GM18873 (cell line): ENCODE data around the gene PODXL.
"Not testable (repeated sequence)": the region's sequence is repeated elsewhere in the genome, so short reads cannot be mapped to it uniquely, and the experiment has no call there.

Experiments used
- ATAC-seq: cut with Tn5 transposase; IDR thresholded peaks from one replicate; pipeline ENCODE4 v1.9.1; 2021; ENCODE audit warnings: mild to moderate bottlenecking, moderate library complexity, moderate number of reproducible peaks; ENCODE audit not compliant: unreplicated experiment, low FRiP score

PODXL gene

DNA sequence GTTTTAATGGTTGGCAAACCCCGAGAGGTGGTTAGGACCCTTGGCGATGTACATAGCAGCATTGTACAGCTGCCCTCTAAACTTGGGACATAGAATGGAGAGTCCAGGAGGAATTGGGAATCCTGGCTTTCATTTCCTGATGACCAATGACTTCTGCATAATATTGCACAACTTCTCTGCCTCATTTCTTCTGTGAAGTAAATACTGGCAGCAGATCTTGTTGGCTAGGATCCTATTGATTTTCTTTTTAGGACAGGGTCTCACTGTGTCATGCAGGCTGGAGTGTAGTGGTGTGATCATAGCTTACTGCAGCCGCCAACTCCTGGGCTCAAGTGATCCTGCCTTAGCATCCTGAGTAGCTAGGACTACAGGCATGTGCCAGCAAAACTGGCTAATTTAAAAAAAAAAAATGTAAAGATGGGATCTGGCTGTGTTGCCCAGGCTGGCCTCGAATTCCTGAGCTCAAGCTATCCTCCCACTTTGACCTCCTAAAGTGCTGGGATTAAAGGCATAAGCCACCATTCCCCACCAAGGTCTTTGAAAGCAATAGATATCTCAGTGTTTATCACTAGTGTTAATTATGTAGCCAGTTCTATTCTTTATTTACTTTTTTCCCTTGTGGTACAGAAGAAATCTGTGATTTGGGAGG, 58.1 kb downstream of the PODXL start:
- ATAC-seq: no peak

DNA sequence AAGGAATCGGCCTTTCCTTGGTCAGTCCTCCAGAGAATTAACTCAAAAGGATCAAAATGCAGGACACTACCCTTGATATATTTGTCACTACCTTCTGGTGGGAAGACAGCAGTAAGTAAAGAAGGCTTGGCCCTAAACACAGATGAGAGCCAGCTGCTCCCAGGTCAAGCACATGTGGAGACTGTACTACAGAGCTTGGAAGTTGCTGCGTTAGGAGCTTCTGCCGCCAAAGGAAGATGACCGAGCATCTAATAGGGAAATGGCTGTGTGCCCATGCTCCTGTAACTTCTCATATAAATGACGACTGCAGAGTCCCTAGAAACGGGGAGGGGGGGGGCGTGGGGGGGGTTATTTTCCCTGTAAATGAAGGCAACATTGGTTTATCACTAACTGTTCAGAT, 59.0 kb downstream of the PODXL start:
- no peak for ATAC-seq

DNA sequence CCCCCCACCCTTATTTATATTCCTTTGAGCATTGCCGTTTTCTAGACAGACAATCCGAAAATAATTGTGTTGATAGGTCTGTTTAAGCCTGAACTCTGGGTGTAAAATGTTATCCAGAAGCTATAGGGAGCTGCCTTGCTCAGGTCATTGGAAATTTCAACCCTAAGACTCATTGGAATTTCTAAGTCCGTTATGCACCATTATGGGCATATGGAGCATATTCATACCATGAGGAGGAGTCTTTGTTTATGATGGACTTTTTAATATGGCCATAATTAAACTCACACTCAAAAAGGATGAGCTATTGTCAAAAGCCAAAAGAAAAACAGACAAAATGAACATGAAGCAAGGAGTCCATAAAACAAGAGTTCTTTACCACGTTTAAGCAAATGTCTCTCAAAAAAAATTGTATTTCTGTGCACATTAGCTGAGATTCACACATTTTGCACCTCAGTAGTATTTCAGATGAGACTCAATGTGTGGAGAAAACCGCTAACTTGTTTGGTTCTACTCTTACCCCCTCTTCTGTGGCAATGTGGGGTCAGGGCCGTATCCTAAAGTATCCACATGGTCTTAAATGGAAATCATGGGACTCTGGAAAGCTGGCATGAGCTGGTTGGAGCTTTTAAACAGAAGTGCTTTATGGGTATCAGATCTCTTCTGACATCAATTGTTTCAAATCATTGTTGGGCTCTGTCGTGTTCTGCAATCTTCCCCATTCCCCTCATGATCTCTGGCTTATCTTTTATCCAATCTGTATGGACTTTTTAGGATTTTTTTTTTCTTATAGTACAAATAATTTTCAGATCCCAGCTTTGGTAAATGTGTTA, 60.5 kb downstream of the PODXL start:
- ATAC-seq: no peak

DNA sequence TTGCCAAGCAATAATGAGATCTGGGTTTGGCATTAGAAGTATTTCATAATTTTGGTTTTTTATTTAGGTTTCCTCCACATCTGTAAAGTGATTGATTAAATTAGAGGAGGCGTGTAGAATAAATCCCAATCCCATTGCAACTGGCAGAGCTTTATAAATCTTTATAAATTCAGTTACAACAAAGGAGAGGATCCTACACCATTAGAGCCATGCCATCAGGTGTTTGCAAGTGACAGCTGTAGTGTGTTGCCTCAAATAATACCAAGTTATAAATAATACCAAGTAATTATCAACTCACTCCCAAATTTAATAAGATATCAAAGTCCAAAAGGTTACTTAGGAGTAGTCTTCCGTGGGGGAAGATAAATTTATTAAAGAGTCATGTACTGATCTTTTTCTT, 62.2 kb downstream of the PODXL start:
- ATAC-seq: no peak

DNA sequence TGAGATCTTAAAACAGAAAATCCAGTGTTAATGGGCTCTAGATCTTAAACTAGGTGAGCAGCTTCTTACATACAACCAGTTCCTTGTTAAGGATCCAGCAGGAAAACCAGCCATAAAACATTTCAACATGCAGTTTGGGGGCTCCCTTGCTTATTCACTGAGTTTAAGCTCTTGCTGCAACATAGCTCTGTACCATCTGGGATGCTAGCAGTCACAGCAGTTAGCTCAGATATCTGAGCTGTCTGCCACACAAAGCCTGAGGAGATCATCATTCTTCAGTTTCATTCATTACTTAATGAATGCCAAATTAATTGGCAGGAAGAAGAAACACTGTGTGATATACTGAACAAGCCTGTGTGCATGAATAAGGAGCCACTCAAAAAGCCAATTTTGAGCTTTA, 62.8 kb downstream of the PODXL start:
- ATAC-seq: no peak

DNA sequence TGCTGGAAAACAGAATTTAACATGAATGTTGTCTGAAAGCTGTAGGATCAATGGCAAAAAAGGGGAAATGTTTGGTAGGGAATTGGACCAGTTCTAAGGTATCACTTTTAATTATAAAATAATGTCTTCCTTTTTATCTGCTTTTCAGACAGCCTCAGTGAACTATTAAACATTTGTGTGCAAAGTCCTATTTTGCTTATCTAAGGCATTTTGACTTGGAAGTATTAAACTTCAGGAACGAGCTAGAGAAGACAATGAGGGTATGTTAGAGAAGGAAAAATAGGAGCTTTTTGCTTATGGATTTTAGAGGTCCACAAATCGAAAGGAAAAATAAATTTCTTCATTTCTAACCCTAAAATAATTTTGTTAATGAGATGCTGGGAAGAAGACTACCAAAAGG, 63.3 kb downstream of the PODXL start:
- ATAC-seq: no peak

DNA sequence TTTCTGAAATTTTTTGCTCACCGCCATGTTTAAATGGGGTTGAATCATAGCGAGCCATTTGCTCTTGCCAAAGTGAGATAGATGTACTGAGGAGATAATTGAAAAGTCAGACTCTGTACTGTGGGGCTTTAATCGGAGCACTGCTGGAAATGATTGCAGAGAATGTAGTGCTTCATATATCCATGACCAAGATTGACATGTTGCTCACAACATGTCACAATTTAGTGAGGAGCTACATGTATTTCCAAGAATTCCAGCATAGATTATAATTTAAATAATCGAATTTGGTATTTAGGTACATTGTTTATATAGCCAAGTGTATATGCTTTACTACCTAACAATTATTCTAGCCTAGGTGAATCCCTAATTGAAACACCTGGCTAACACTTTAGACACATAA, 66.5 kb downstream of the PODXL start:
- ATAC-seq: no peak

DNA sequence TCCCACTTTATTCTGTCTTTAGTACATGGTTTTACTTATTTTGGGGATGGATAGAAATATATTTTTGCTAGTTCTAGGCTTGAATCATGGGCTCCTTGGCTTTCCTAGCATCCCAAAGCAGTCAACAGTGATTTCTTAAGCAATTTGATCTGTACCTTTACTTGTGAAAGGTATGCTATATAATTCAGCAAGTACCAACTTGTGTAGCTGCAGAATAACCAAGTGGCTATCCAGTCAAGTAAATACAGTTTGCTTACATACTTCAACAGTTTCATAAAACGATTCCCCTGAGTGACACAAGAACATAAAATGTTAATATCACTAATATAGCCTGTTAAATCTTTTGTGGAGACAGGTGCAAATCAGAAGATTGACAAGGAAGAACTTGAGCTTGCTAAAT, 67.2 kb downstream of the PODXL start:
- ATAC-seq: no peak

DNA sequence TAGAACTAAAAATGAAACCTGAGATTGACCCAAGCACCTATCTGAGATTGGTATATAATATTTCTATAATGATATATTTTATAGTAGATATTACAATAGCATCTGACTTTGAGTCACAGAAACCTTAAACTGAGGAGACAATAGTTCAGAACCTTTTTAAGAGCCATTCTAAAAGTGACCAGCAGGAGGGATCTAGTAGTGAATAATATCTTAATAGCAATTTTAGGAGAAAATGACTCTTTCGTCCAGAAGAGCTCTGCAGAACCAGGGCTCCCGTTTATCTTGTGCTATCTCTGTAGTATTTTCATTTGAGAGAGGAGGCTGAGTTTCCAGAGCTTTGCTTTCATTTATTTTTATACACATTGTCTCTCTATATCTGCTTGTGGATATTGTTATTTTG, 68.1 kb downstream of the PODXL start:
- no peak for ATAC-seq

DNA sequence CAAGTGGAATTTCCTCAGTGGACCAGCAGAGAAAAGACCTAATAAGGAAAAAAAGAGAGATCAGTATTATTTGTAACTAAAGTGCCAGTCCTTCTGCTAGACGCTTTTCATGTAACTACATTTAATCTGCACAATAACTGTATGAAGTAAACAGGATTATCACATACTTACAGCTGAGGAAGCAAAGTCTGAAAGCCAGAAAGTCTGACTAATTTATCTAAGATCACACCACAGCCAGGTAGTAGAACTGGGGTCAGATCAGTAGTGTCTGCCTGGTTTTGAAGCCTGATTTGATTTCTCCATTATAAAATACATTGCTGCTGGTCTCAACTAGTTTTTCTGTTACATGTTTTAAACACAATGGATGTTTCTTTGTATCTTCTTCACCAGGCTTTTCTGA, 69.2 kb downstream of the PODXL start:
- no peak for ATAC-seq

DNA sequence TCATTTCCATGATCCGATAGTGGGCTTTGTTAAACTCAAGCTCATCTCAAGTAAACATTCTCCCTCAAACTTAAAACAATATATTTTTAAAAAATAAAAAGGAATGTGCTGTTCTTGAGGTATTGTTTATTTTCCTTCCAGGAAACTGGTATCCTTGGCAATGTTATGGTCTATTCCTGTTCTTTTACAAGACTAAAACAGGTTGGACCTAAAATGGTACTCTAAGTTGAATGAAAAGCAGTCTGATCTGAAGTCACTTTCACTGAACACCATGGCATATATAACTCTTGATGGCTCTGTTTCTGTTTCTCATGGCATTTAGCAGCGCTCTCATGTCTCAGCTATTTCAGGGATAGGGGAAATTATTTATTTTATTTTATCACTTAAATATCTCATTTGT, 70.1 kb downstream of the PODXL start:
- no peak for ATAC-seq

DNA sequence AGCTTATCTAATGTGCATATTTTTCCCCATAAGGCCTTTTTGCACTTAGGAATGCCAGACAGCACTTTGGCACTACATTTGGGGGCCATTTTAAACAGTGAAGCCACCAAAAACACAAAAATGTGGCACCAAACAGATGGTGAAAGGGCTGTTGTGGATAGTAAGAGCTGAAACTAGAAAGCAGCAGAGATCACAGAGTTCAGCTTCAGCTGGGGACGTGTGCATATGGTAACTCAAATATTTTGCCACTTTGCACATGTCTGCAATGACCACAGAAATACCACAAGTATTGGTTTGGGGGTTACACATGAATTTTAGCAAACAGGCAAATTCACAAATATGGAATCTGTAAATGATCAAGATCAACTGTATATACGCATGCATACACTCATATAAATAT, 72.8 kb downstream of the PODXL start:
- no peak for ATAC-seq

DNA sequence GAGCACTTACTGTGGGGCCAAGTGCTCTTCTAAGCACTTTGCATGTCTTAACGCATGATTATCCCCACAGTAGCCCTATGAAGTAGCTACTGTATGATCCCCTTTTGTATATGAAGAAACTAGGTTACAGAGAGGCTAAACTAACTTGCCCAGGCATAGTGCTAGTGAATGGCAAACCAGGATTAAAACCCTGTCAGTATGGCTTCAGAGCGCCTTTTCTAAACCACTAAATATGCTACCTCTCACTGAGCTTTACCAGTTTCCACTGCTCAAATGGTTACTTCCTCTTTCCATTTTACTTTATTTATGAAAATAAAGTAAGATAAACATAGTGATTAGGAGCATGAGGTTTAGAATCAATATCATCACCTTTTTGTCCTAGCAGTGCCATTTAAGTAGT, 73.6 kb downstream of the PODXL start:
- ATAC-seq: no peak

DNA sequence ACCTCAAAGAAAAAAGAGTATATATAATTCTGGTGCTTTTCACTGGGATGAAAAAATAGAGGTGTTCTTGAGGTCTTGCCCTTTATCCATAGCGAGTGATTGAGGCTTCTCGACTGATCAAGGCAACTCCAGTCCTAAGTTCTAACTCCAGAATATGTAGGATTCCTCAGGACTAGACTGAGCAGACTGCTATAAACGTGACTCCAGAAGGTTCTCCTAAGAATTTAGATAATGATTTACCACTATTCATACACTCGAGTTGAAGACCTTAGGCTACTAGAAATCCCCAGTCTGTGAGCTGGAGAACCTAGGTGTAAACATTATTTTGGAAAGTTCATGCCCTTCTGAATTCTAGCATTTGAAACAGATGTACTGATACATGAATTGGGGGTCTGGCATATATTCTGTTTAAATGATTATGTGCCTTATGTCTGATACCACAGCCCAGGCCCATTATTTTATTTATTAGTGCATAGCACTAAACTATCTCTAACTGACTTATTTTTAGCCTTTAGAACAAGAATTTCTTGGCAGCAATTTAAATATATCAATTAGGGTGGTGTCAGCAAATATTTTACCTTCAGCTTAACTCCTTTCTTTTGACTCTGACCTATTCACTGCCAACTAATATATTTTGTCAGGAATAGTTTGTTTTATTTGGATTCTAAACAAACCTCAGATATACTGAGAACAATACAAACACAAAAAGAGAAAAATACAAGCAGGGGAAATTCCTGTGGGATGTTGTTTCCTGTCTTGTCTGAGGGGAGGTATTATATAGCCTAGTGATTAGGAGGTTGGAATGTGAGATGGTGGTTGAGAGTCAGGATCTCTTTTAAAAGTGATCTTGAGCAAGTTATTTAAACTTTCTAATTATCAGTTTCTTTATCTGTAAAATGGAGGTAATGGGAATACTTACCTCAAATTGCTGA, 75.8 kb downstream of the PODXL start:
- ATAC-seq: no peak

DNA sequence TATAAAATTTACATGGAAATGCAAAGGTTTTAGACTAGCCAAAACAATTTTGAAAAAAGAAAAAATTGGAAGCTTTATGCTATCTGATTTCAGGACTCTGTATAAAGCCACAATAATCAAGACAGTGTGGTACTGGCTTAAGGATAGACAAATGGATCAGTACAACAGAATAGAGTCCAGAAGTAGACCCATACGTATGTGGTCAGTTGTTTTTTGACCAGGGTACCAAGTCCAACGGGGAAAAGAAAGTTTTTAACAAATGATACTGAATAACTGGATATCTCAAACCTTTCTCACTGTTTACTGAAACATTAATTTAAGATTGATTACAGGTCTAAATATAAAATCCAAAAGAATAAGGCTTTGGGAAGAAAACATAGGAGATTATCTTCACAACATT, 79.7 kb downstream of the PODXL start:
- ATAC-seq: no peak

DNA sequence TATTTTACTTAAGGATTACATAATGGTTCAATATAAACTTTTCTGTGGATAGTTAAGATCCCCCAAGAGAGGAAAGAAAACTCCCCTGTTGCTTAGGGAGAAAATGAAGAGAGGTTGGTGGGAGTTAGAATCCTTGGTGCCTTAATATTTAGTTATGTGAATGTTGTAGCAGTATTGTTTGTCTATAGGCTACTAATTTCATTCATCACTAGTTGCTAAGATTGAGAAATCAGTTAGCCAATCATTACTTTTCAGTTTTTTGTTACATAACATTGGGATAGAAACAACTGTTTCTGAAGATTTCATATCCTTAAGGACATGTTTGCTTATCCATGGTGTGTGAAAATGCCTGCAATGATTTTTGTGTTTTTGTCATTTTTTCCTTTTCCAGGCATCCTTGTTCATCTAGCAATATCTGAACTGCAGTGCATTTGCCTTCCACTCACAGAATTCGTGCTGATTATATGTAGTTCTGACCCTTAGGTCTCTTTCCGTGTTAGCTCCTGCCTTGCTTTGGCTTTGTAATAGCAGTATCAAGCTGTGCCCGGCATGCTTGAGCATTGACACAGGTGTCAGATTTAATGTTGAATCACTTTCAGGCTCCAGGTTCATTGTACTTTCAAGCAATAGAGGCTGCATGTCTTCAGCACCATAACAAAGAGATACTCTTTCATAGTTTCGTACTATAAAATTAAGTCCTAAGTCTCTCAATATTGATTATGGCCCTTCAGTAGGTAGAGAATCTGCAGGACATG, 85.0 kb downstream of the PODXL start:
- ATAC-seq: no peak

DNA sequence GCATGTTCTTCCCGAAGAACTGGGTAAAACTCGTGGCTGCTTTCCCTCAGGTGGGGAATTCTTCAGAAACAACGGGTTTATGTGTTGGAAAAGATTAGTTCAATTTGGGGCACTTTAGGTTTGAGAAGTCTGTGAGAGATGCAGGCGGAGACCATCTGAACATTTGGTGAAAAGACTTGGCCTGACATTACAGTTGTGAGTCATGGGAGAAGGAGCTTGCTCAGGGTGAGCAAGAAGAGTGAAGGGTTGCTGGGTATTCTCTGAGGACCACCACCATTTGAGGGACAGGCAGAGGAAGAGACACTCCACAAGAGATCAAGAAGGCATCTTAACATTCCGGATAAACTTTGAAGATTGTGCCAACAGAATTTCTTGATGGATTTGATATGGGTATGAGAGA, 88.6 kb downstream of the PODXL start:
- no peak for ATAC-seq

DNA sequence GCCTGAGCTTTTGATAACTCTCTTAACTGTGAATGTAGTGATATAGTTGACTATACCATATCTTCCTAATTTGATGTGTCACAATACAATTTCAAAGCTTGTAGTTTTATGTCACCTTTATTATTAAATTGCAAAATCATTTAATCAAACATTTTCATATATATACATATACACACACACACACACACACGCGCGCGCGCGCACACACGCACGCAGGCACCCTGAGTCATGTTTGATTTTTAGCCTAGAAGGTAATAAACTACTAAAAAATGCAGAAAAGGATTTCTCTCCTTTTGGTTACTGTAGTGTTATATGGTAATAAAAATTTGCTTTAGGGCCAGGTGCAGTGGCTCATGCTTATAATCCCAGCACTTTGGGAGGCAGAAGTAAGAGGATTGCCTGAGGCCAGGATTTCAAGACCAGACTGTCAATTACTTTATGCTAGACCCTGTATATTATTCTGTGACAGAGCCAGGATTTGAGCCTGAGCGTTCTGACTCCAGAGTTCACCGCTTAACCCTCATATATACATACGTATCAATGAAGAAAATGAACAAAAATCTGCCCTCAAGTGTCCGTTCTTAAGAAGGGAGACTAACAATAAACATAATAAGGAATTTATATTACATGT, 89.6 kb downstream of the PODXL start:
- ATAC-seq: no peak

DNA sequence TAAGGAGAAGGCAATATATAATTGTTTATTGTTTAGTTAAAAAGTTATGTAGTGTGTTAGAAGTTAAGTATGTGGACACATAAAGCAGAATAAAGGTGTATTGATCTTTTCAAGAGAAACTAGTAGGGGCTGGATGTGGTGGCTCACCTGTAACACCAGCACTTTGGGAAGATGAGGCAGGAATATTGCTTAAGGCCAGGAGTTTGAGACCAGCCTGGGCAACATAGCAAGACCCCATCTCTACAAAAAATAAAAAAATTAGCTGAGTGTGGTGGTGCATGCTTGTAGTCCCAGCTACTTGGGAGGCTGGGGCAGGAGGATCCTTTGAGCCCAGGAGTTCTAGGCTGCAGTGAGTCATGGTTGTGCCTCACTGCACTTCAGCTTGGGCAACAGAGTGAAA, 93.7 kb downstream of the PODXL start:
- not testable (repeated sequence) for ATAC-seq

DNA sequence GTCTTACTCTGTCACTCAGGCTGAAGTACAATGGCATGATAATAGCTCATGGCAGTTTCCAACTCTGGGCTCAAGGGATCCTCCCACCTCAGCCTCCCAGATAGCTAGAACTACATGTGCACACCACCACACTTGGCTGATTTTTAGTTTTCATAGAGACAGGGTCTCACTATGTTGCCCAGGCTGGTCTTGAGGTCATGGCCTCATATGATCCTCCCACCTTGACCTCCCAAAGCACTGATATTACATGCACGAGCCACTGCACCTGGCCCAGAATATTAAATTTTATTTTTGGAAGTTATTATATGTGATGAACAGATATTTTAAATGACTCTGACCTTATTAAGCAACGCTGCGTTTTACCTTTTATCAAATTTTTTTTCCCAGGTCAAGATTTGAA, 94.4 kb downstream of the PODXL start:
- no peak for ATAC-seq
